HFF-Myc (cell line): Measurements from ENCODE around the gene WNT11.

Source experiments
- DNase-seq: peaks from one replicate; pipeline ENCODE4 v3.0.0-alpha.2; 2011; ENCODE audit warnings: low read depth; ENCODE audit errors: extremely low read depth
- H3K4me3 ChIP-seq: replicated peaks from 2 replicates; pipeline ENCODE4 v1.5.1; 2011; ENCODE audit warnings: low read depth, mild to moderate bottlenecking, control low read depth, low read length
- TF ChIP-seq, protein P1 (sequence below): IDR thresholded peaks from 2 replicates; pipeline ENCODE4 v1.5.1; 2012; ENCODE audit warnings: mild to moderate bottlenecking, low read depth, low read length, control low read depth; ENCODE audit errors: missing control alignments

WNT11 gene

DNA sequence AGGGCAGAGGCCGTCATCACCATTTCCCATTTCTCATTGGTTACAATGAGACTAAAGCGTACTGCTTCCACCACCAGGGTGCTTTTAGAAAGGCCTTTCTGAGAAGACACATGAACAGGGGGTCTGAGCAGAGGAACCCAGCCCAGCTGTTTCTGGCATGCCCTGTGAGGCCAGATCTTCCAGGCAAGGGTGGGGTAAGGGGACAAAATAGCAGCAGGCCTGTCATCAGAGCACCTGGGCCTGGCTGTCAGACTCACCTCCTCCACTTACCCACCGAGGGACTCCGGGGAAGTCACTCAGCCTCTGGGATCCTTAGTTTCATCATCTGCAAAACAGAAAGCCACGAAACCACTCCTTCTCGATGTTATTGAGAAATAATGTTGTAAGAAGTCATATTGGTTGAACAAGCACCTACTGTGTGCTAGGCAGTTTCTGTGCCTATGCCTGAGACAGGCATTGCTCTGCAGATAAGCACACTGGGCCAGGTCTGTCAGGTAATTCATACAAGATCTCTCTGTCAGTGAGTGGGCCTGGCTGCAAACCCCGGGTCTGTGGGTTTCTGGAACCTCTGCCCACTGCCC, 8.8 kb upstream of the WNT11 start:
- no peak for DNase-seq
- TF ChIP-seq, protein P1, sequence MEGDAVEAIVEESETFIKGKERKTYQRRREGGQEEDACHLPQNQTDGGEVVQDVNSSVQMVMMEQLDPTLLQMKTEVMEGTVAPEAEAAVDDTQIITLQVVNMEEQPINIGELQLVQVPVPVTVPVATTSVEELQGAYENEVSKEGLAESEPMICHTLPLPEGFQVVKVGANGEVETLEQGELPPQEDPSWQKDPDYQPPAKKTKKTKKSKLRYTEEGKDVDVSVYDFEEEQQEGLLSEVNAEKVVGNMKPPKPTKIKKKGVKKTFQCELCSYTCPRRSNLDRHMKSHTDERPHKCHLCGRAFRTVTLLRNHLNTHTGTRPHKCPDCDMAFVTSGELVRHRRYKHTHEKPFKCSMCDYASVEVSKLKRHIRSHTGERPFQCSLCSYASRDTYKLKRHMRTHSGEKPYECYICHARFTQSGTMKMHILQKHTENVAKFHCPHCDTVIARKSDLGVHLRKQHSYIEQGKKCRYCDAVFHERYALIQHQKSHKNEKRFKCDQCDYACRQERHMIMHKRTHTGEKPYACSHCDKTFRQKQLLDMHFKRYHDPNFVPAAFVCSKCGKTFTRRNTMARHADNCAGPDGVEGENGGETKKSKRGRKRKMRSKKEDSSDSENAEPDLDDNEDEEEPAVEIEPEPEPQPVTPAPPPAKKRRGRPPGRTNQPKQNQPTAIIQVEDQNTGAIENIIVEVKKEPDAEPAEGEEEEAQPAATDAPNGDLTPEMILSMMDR = no peak
- H3K4me3 ChIP-seq = no peak overlapping the region

GRCh38 chr11:76214186-76214585, 7.9 kb upstream of the WNT11 start:
- no peak overlapping the region for H3K4me3 ChIP-seq
- TF ChIP-seq, protein P1 = no peak
- no peak for DNase-seq

GRCh38 chr11:76212086-76213035, 6.1 kb upstream of the WNT11 start:
- no peak overlapping the region for H3K4me3 ChIP-seq
- no peak for DNase-seq
- TF ChIP-seq, protein P1 = no peak

DNA sequence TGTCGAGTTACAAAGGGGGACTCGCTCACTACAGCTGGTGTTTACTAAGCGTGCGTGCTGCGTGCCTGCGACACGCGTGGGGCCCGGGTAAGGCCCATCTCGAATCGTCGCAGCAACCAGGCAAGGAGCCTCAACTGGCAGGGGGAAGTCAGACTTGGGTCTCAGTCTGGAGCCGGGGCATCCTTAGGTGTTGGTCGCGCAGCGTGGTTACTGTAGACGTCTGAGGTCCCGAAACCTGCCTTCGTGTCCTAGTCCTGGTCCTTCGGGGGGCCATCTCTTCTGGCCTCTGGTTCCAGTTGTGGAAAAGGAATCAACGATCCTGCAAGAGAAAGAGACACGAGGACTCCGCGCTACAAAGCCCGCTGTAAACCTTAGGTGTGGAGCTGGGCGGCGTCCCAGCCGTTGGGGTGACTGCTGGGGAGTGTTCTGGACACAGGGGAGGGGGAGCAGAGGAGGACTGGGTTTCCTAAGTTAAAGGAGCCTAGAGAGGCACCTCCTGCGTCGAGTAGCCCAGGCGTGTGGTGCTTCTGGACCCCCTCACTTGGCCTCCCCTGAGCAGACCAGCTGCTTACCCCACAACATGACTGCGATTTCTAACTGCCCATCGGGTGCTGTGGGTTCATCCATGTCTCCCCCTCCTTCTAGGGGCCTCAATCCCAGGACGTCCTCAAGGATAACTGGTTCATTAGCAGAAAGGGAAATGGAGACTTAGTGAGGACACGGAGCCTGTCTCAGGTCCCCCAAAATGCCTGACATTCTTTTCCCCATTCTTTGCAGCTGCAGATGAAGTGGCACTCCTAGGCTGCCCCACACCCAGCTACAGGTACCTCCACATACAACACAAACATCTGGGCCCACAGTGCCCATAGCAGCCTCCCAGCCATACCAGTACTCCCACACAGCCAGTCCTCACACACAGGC, 4.9 kb upstream of the WNT11 start:
- H3K4me3 ChIP-seq = no peak overlapping the region; the same call in none of the 2 replicates
- no peak for DNase-seq
- TF ChIP-seq, protein P1 = no peak

DNA sequence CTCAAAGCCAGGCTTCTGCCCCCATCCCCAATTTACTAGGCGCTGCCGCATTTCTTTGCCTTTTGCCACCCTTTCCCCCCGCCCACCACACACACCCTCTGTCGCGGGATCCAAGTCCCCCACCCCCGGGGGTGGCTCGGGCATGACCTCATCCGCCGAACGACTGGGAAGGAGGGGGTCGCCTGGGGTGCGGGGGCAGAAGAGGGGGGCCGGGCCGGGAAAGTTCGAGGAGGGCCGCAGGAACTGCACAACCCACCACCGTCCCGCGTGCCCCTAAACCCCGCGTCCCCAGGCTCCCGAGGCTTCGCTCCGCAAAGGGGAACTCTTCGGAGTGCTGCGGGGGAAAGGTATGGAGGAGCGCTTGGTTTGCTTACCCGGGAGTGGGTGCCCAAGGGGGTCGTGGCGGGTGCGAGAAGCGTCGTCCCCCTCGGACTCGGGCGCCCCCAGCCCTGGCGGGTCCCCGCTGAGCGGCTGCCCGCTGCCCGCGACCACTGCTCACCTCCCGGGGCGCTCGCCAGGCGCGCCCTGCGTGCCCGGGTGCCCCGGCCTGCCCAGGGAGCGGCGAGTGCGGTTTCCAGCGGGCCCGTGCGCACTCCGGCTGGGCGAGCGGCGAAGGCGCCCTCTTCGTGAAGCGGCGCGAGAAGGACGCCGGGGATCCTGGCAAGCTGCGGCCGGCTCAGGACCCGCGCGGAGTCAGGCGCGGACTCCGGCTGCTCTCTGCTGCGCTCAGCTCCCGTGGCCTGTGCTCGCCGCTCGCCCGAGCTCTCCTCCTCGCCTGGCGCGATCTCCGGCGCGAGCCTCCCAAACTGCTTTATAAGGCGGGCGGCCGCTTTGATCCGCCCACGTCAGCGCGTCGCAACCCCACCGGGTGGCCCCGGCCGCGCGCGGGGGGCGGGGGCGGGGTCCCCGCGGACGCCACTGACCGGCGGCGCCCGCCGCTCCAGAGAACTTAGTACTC, 4.0 kb upstream of the WNT11 start:
- H3K4me3 ChIP-seq = peak overlapping the region; percentile 52
- no peak for DNase-seq
- TF ChIP-seq, protein P1 = no peak
